ENCODE results near the gene CD2AP. TPM values are rescaled to one million over a fixed set of nuclear protein-coding genes. Genes with fewer than 3 reads are reported as not detected.
"Not testable (repeated sequence)": the region's sequence is repeated elsewhere in the genome, so short reads cannot be mapped to it uniquely, and the experiment has no call there.

CD2AP gene
- total RNA-seq, 1 donor from 2014 or later = 34.2 TPM

DNA sequence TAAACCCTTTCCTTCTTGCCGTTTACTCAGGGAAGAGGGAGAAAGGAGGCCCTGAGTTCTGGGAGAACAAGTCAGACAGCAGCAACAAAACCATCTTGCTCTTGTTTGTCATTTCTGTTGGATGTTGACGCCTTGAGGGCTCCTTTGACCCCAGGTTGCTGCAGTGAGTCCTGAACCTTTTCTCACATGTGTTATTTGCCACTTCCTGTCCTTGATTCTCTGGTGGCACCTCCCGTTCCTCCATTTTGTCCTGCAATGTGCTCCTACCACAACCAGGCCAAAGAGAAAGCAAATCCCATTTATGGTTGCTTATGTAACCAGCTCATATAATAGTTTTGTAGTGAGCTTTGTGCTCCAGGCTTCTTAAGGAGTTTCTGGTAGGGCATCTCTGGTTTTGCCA, 154.2 kb downstream of the CD2AP start:
- no peak for DNase-seq (ENCODE audit: low spot score)

- peak; percentile 29 for DNase-seq (ENCODE audit: low spot score)
Measured at GRCh38 chr6:47633141-47633540, 155.6 kb downstream of the CD2AP start.

DNA sequence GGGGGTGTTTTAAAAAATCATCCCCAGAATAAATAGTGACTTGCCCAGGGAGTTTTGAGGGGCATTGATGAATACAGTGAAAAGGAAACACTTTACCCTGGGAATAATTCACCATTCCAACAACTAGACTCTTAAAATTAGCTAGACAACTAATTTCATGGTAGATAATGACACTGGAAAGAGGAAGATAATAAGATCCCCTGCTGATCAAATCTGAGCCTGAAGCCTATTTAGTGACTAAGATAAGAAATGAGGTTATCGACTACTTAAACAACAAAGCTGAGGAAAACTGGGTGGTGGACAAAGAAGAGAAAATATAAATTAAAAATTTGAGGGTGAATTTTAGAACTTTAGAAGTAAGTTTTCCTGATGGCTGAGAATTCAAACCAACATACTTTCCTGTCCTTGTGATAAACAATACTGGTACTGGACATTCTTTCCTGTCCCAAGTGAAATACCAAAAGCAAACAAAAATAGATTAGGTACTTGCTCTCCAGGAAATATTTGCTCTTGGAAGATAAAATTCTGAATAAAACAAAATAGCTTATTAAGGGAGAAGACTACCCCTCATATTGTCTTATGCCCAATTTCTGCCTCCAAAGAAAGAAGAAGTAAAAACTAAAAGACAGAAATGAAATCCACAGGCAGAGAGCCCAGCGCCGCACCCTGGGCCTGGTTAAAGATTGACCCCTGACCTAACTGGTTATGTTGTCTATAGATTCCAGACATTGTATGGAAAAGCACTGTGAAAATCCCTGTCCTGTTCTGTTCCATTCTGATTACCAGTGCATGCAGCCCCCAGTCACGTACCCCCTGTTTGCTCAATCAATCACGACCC, 156.8 kb downstream of the CD2AP start:
- no peak for DNase-seq (ENCODE audit: low spot score)

DNA sequence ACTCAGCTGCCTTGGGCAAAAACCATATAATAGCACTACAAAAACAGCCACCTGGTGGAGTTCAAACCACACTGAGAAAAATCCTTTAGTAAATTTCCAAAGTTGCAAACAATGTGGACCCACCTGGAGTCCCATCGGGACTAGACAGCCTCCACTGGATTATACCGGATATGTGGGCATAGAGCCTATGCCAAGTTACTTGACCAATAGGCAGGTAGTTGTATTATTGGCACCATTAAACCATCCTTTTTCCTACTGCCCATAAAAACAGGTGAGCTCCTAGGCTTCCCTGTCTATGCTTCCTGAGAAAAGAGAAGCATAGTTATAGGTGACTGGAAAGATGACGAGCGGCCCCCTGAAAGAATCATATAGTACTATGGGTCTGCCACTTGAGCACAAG, 169.1 kb downstream of the CD2AP start:
- DNase-seq (ENCODE audit: low spot score) = no peak

DNA sequence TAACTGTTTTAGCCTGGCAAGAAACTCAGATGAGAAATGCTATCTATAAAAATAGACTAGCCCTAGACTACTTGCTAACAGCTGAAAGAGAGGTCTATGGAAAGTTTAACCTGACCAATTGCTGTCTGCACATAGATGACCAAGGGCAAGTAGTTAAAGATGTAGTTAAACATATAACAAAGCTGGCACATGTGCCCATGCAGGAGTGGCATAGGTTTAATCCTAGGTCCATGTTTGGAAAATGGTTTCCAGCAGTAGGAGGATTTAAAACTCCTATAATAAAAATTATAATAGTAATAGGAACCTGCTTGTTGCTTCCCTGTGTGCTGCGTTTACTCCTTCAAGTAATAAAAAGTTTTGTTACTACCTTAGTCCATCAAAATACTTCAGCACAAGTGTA, 169.6 kb downstream of the CD2AP start:
- DNase-seq (ENCODE audit: low spot score) = no peak

GRCh38 chr6:47647626-47648025, 170.0 kb downstream of the CD2AP start:
- not testable (repeated sequence) for DNase-seq (ENCODE audit: low spot score)

DNA sequence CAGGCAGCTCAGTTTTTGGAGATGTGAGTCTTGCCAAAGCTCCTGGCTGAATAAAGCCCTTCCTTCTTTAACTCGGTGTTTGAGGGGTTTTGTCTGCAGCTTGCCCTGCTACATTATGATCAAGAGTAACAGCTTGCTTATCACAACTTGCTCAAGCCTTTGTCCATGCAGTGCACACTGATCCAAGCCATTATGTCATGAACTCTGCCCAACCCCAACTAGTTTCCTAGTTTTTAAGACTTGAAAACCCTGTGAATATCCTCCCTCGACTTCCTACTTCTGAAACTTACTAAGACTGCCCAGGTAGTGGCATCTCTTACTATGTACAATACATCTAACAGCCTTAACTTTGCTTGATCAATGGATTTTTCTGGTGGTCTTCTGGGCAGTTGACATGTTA, 170.4 kb downstream of the CD2AP start:
- DNase-seq (ENCODE audit: low spot score) = no peak

DNA sequence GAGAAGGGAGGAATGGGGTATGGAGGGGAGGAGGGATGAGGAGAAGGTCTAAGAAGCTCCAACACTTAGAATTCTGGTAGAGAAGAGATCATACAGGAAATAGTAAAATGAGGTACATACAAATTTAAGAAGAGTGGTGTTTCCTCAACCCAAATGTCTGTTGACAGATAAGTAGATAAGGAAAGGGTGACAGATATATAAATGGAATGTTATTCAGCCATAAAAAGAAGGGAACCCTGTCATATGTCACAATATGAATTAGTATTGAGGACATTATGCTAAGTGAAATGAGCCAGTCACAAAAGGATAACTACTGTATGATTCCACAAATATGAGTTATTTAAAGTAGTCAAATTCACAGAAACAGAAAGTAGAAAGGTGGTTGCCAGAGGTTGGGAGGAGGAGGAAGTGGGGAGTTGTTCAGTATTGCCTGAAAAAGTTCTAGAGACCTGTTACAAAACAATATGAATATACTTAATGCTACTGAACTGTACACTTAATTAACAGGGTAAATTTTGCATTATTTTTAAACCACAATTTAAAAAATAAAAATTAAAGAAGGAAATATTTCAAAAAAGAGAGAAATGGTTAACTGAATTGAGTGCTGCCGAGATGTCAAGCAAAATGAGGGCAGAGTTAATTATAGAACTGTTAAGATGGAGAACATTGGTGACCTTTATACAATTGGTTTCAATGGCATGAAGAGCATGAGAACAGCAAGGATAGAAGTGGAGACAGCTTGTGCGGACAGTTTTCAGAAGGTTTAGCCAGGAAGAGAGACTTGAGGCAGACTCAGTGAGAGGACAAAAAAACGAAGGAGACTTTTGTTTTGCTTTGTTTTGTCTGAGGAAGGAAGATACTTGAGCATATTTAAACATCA, 173.2 kb downstream of the CD2AP start:
- no peak for DNase-seq (ENCODE audit: low spot score)

DNA sequence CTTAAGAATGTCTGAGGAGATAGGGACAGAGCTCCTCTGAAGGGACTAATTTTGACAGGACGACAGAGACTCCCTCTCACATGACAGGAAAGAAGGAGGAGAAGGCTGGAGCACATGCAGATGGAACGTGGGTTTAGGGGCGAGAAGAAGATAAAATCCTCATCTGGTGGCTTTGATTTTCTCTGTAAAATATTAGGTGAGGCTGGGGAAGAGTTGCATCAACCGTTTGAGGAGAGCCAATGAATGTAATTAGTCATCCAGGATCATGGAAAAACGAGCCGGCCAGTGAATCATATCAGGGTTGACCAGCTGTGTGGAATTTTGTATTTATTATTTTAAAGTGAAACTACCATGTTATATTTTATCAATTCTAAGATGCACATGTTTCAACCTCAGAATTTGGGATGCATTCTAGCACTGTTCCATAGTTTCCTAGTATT, 173.9 kb downstream of the CD2AP start:
- DNase-seq (ENCODE audit: low spot score) = no peak

DNA sequence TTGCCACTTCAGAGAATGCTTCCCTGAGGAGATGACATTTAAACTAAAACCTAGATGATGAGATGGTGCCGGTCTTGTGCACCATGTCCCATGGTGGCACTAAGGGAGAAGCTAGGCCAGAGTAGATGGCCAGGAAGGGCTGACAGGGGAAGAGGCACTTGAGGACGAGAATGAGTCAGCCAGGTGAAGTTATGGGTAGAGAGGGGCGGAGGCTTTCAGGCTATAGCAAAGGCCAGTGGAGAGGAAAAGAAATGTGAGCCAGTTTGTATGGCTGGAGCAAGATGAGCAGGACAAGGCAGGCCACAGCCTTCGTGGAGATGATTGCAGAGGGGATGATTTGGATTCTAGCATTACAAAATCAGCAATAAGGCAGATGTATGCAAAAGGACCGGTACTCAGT, 176.1 kb downstream of the CD2AP start:
- no peak for DNase-seq (ENCODE audit: low spot score)

DNA sequence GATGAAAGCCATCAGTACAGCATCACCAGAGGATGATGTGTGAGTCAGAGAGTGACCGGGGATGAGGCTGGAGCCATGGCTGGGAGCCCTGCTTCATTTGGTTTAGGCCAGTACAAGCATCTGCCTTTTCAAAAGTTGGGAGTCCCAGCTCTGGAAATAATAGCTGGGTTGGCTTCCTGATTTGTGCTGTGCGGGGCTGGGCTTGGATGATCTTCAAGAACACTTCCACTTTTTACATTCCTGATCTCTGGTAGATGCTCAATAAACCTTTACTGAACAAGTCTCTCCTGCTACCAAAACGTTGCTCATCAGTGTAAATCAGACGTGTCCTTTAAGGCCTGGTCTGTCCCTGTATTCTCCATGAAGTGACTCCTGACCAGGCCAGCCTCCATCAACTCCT, 176.7 kb downstream of the CD2AP start:
- DNase-seq (ENCODE audit: low spot score) = no peak

DNA sequence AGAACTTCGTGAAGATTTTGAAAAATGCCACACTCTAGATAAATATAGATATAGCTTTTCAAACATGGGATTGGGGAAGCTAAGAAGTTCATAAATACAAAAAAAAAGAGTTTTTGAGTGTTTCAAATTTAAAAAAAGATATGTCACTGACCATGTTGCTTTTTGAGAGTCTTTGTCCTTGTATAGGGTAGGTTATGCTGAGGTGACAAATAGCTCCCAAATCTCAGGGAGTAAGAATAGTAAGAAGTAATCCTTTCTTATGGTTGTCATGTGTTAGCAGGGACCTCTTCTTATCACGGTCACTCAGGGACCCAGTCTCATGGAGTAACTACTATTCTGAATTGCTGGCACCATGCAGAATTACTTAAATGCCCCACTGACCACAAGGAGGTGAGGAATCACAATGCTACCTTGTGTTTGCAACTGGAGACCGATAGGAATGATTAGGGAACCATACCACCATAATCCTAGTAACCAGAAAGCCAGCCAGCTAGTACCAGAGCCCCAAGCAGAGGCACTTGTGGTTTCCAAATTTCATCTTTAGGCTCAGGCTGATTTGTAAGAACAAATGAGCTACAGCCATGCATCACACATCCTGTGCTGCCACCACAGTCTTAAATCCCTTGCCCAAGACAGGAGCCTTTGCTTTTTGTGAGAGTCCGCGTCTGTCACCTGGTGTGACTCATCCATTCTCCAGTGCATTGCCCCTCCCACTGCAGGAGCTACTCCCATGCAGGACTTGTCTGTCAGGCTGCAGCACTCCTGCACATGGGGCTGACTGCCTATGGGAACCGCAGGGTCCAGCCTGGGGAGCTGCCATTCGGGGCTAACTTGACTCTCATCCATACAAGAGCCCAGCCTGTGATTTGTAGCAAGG, 178.4 kb downstream of the CD2AP start:
- peak; percentile 34 for DNase-seq (ENCODE audit: low spot score)

GRCh38 chr6:47661960-47662359, 184.4 kb downstream of the CD2AP start:
- no peak for DNase-seq (ENCODE audit: low spot score)

DNA sequence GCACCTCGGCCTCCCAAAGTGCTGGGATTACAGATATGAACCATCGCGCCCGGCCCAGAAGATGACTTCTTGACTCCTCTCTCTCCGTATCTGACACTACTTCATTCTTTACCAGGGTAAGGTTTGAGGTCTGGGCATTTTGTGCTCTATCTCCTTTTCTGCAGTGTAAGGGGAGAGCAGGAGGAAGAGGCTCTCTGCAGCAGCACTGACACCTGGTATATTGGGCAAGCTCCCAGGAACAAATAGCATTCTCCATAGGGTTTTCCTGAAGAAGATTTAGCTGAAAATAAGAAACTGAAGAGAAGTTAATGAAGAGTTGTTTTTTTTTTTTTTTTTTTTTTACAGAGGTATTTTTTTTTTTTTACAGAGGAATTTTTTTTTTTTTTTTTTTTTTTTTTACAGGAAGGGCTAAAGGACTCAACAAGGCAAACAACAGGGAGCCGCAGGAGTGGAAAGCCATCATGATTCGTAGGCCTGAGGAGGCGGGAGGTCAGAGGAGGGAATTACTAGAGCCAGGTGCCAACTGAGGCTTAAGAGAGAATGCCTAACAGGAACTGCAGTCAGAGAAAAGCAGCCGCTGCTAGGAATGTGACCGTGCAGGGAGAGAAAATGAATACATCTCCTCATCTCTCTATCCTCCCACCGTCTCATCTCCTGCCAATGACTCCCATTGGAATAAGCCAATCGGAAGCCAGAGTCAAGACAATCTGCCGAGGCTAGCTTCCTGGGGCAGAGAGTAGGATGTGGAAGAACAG, 186.1 kb downstream of the CD2AP start:
- no peak for DNase-seq (ENCODE audit: low spot score)

DNA sequence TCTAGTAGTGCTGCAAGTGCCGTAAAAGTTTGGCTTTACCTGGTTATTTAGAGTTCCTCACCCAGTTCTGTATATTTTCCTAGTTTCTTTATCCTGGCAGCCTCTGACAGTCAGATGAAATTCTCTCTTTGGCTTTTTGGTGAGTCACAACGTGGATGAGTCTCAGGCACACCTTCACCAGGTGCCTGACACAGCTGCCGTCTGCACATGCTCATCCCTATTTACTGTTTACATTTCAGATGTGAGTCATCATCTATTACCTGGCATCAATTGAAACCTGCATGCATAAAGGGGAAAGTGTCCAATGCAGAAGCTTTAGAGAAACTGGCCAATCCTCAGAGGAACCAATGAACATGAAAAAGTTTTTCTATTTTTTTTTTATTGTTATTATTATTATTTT, 187.5 kb downstream of the CD2AP start:
- no peak for DNase-seq (ENCODE audit: low spot score)

DNA sequence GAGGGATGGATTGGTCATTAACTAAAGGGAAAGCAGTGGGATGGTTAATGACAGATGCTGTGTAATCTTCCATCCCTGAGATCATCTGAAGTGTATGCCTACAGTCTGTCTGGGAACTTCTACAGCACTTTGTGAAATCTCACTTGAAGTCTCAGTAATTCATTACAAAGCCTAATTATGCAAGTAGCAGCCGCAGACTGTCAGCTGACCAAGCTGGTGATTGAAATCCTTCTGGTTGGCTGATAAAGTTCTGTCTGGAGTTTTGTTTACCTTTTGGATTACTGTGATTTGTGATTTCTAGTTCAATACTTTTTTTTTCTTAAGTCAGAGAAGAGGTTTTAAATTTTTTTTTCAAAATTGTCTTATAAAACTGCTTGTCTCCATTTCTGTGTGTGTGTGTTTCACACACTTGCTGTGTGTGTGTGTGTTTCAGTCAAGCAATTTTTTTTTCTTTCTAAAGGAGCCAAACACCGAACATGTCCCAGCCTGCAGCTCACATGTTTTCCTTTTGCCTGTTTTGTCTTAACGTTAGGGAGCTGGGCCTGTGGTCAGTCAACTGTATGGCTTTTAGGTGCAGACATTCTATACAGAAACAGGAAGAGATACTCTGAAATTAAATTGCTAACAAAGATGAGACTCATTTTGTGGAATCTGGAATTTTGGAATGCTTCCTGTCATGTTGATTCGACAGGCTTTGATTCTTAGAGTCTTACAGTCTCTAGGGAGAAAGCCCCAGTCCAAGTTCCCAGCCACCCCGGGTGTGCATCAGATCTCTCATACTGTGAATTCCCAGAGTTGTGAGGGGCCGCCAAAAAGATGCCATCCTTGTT, 192.3 kb downstream of the CD2AP start:
- DNase-seq (ENCODE audit: low spot score) = peak; percentile 74

GRCh38 chr6:47670851-47671250, 193.3 kb downstream of the CD2AP start:
- DNase-seq (ENCODE audit: low spot score) = no peak

DNA sequence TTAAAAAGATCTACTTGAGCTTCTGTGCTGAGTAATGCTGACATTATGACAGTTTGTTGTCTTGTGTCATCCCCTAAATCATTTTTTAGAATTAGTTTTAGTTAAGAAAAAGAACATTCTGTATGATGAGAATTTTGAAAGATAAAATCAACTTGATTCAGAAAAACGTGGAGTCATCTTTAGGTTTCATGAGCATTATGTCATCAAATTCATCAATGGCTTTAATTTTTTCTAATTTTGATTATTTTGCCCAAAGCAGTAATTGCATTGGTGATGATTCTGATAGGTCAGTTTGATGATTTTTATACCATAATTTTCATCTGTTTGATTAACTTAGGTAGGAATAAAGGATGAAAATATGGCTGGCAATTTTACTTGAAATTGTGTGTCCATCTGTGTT, 194.2 kb downstream of the CD2AP start:
- DNase-seq (ENCODE audit: low spot score) = no peak

GRCh38 chr6:47672816-47673215, 195.2 kb downstream of the CD2AP start:
- DNase-seq (ENCODE audit: low spot score) = no peak

DNA sequence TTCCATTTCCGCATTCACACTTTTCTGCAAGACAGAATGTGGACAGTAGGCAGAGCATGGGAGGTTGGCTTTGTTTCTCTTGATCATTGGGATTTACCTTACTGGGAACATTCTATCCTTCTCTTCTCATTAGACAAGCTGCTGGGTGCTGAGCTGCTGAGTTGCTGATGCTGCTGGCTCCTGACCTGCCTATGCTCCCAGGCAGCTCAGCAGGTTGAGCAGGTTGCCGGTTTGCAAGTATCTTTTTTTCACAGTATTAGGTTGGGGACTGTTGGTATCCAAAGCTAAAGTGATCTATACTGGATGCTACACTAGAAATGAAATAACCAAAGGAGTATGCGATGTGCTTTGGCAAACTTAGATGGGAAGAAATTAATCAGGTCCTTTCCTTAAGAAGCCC, 197.1 kb downstream of the CD2AP start:
- DNase-seq (ENCODE audit: low spot score) = peak; percentile 18

Measured in umbilical cord (tissue), 2 donors.